Measurements from ENCODE around the gene CLTCL1.
A peak's percentile ranks its signal among the peaks of the same experiment; 100 is the strongest.

Gene CLTCL1

DNA sequence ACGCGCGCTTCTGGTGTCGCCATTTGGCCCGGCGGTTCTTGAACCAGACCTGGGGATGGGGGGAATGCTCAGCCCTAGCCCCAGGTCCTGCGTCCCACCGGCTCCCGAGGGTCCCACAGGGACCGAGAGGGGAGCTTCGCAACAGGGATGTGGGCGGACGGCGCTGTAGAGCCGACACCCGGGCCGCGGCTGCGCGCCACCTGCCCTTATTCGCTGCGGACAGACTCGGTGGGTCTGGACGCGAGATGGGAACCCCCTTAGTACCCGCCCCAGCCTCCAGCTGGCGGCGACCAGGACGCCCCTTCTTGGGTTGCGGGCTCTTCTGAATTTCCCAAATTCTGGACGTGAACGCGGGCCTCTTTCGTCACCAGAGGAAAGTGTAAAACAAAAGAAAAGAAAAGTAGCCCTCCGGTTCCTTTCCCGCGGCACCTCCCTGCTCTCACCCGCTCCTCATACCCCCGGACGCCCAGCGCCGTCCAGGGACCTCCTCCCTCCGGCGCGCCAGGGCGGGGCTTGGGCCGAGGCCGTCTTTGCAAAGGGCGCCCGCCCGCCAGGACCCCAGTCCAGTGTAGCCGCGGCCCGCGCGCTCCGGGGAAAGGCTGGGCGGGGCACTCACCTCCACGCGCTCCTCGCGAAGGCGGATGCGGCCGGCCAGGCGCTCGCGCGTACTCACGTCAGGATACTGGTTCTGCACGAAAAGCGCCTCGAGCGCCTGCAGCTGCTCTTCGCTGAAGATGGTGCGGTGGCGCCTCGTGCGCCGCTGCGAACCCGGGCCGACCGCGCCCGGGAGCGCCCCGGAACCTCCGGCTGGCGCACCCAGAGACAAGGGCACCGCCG lies 142.3 kb downstream of the CLTCL1 start:
- DNase-seq: peak; percentile 56

DNA sequence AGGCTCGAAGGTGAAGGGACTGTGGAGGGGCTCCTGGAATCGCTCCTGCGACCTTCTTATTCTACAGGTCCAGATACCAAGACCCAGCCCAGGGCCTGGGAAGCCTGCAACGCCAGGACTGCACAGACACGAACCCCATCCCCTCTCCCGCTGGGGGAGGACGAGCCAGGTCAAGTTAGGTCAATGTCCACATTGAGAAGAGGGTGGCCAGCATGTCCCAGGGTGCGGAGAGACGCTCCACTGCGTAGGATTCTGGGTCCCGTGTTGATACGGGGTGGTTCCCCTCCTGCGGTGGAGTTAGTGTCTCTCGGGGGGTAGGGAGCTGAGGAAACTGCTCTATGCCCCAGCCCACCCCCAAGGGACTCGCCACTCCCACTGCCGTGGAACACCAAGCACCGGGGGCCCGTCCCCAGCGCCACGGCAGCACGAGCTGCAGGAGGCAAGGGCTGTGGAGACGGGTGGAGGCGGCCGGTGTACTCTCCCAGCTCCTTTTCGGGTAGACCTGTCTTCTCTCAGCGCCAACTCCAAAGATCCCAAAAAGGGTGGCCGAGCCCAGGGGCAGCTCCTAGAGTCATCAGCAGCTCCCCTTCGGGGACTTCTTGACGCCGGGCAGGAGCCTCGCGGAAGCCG lies 143.0 kb downstream of the CLTCL1 start:
- DNase-seq: no peak

DNA sequence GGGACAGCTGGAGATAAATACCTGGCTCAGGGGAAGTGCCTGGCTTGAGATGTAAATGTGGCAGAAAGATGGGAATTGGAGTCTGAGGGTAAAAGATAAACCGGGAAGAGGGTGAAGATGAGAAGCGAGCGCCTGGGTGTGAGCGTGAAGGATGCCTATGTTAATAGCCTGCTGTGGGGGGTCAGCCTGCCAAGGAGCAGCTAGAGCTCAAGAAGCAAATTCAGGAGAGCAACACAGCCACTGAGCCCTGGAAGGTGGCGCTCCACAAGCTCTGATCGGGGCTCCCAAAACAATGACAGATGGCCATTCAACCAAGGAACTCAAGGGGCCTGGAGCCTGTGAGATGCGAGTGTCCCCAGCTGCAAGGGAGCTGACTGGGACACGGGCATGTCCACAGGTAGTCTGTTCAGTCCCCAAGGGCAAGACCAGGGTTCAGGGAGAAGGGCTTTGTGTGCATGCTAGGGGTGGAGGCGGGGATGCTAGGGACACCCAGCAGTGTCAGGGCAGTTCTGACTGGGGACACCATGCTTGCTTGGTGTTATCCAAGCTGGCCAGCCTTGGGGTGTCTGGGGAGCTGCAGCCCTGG lies 144.2 kb downstream of the CLTCL1 start:
- no peak for DNase-seq

DNA sequence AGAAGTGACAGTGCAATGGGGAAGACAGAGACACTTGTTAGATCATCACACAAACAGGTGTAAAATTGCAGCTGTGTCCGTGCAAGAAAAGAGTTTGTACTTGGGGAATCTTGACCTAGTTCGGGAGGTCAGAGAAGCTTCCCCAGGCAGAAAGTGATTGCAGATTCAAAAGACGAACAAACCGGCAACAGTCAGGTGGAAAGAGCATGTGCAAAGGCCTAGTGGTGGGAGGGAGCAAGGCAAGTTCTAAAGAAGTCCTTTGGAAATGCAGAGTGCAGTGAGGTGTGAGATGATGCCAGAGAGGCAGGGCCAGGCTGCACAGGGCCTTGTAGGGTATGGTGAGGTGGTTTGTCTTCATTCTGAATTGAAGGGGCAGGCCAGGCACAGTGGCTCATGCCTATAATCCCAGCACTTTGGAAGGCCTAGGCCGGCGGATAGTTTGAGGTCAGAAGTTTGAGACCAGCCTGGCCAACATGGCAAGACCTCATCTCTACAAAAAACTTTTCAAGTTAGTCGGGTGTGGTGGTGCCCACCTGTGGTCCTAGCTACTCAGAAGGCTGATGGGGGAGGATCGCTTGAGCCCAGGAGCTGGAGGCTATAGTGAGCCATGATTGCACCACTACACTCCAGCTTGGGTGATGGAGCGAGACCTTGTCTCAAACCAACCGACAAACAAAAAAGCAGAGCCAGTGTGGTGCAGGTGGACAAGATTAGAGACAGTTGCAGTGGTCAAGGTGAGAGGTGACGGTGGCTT lies 145.1 kb downstream of the CLTCL1 start:
- DNase-seq: no peak

DNA sequence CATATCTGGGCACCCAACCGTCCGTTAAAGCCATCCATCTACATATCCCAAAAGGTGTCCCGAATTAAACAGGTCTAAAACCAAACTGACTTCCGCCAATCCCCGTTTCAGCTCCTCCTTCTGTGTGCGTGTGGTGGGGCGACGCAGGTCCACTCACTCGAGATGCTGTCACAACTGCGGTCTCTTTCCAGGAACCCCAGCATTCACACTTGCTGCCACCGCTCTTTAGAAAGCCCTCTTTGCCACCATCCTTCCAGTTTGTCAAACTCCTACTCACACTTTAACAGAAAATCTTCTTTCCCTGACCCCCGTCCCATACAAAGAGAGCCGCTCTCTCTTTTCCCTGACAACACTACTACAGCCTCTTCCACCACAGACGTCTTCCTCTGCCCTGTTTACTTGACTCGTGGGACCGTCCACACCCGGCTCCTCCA lies 147.5 kb downstream of the CLTCL1 start:
- DNase-seq: no peak

DNA sequence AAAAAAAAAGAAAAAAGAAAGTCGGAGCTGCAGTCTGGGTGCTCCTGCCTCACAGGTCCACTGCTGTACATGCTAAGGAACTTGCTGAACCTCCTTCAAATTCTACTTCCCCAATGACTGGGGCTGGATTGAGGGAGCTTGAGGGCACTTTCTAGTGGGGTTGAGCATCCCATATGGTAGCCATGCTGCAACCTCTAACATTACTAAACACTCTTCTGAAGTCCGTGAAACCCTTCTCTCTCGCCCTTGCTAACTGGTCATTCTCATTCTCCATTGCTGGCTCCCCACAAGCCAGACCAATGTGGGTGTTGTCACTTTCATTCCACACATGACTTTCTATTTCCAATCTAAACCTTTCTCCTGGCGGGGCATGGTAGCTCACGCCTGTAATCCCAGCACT lies 148.3 kb downstream of the CLTCL1 start:
- no peak for DNase-seq

DNA sequence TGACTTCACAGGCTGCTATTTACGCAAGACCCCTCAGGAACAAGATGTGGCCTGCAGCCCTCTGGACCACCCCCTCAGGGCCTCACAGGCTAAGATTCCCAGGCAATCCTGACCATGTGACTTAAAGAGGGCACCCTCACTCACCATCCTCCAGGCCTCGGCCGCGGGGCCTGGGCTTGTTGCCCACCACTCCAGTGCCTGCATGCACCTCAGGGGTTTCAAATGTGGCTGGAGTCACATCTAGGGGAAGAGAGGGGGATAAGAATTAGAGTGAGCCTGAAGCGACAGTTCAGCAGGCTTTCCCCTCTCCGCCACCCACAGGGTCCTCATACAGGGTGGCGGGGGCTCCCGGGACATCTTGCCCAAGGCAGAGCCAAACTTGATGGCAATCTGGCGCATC lies 149.1 kb downstream of the CLTCL1 start:
- no peak for DNase-seq

DNA sequence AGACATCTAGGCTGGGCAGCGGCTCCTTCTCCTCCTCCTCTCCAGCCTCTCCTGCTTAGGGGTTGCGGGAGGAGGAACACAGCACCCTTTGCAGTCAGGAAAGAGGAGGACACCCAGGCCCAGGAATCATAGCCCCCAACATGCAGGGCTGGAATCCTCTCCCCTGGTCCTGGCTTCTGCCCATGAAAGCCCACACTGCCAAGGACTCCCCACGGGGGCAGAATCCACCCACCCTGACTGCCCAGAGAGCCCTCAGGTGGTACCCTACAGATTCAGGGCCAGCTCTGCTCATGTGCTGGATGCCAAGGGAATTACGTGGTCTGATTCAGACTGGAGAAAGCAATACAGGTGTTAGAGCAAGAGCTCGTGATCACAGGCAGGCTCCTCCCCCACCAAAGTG lies 151.5 kb downstream of the CLTCL1 start:
- DNase-seq: no peak

DNA sequence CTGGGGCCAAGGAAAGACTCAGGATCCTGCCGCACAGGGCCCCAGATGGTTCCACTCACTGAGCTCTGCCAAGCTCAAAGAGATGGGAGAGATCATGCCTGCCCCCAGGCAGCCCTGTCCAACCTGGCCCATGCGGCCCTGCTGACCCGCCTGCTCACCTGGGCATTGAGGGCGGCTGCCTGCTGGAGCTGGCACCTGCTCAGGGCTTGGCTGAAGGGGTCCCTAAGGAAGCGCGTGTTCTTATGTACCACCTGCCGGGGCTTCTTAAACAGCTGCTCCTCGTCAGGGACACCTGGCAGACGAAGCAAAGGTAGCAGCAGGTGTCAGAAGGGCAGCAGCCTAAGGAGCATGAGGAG lies 152.5 kb downstream of the CLTCL1 start:
- DNase-seq: no peak

DNA sequence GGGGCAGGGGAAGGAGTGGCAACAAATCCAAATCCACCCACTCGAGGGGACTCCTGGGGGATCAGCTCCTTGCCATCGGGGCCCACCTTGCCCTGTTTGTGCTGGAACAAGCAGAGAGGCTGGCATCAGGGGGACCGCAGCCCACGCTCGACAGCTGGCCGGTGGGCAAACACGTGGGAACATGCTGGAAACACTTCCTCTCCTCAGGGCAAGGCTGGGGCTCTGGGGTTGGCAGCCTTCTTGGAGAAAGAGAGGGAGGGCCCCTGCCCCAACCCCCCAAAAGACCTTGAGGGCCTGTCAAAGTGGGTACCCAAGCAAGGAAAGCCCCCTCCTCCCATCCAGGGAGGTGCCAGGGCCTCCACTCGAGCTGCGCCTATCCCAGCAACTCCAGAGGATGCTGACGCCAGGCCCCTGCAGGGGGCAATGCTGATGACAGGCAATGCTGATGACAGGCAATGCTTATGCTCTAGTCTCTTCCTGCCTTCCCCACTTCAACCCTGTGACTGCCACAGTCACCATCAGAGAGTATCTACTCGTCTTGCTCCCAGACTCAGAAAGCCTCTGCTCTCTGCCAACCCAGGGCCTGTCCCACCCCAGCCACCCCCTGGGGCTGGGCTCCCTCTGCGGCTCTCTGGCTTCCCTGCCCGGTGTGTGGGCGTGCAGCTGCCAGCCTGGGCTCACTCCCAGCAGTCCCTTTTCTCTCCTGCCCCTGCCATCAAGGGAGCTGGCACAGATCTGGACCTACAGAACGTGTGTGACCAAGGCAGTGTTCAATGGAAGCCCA lies 153.1 kb downstream of the CLTCL1 start:
- DNase-seq: no peak

DNA sequence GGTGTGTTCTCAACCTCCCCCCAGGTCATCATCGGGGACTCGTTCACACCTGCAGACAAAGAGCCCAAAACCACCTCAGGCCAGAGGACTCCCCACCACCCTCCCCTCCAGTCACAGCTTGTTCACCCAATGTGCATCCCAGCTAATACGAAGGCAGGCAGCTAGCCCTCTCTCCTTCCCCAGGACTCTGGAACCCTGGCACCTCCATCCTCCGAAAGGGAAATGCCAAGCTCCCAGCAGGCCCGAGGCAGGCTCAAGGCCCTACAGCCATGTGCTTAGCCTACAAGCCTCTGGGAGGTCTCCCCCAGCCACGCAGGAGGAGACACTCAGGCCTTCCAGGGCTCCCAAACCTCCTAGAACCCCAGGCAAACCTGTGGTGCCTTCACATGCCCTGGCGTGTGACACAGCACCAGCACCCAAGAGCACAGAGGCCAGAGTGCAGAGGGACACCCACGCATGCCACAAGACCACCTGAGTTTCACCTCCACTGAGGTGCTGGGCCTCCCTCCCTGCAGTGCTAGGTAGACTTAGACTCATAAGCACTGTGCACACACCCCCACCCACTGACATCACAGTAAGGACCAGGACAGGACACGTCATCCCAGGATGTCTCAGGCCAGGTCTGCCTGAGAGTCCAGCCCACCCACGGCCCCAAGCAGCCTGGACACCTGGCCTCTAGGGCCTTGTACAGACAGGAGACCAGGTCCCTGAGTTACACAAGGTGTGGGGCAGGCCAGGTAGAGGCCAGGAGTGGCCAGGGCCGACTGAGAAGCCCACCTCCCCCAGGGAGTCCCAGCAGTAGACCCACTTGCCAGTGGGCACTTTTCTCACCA lies 153.9 kb downstream of the CLTCL1 start:
- no peak for DNase-seq

DNA sequence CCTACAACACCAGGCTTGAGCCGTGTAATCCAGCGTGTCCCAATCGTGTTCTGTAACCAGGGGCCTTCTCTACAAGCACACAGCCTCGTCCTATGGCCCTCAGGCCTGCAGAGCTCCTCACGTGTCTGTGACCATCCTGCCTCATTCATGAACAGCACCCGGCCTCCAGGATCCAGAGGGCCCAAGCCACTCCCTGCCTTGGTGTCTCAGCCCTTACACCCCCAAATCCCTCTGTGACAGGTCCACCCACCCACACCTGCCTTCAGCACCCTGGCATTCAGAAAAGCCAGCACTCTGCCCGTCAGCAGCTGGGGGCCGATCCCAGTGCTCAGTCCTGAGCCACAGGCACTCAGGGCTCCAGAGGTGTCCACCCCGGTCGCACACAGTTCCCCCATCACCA lies 154.6 kb downstream of the CLTCL1 start:
- no peak for DNase-seq

DNA sequence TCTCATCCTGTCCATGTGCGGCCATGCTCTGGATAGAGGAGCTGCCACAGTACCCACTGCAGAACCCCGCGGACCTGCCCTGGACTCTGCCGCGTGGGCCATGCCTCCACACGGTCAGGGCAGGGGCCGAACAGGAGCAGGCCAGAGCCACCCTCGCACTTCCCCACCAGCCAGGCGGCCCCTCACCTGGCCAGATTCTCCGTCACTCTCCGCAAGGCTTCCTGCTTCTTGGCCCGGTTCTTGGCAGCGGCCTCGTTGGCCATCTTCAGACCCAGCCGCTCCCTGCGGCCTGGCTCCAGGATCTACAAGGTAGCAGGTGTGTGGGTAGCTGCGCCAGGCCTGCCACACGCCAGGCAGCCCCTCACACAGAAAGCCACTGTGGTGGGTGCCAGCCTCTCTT lies 156.6 kb downstream of the CLTCL1 start:
- no peak for DNase-seq

DNA sequence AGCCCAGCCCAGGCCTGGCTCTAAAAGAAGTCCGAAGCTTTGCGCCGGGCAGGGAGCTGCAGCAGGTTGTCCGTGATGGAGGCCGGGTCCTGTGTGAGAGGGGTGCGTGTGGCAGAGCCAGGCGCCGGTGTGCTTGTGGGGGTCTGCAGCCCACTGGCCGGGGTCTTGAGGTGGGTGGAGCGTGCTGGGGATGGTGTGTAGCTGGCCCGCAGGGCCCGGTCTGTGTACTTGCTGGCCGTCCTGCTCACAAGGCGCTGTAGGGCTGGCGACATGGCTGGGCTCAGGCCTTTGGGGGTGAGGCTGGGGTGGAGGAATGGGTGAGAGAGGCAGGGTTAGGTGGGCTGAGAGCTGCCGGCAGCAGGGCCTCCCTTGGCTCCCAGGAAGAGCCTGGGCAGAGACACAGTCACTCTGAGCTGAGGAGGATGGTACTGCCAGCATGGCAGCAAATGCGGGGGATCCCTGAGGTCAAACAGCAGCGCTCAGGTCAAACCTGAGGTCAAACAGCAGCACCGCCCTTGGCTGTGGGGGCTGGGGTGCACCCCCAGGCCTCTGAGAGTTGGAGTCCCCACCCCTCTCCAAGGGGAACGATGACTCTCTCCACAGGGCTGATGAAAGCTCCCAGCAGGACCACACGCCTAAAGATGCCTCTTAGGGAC lies 157.2 kb downstream of the CLTCL1 start:
- DNase-seq: no peak

DNA sequence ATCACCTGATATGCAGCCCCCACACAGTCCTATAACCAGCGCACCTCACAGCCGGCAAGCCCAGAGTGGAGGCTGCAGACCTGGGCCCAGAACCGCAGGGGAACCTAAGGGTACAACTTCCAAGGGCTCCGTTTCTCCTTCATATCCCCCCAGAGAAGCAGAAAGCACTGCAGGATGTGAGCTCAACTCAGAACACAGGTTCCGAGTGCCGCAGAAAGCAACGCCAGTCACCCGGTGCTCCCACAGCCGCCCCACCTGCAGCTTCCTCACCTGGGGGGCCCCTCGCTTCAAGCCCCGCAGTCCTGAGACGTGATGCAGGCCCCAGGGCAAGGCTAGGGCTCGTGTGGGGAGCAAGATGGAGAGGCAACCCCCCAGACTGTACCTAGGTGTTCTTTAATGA lies 158.0 kb downstream of the CLTCL1 start:
- DNase-seq: no peak

DNA sequence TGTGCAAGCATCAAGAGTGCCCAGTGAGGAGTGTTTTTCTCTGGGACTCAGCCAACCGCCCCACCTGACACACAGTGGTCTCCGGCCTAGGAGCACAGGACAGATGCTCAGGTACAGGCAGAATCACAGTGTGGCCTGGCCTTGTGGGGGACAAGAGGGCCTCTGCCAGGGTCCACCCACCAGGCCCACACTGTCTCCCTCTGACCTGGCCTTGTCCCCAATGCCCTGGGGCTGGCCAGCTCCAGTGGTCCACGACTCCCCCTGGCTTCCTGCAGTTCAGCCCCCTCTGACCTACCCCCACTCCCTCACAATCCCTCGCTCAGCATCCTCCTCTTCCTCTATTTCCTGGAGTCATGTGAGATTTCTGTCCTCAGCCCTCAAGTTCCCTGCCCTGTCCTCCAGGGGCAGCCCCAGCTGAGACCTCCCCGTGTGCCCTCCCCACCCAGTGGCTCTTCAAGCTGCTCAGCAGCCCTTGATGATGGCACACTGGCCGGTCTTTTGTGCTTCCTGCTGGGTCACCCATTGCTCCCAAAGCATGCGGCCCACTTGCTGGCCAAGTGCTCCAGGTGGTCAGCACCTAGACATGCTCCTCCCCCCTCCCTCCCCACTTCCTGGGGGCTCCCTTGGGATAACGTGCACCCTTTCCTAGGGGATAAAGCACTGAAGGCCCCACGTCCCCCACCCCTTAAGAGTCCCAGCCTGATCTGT lies 158.7 kb downstream of the CLTCL1 start:
- no peak for DNase-seq

DNA sequence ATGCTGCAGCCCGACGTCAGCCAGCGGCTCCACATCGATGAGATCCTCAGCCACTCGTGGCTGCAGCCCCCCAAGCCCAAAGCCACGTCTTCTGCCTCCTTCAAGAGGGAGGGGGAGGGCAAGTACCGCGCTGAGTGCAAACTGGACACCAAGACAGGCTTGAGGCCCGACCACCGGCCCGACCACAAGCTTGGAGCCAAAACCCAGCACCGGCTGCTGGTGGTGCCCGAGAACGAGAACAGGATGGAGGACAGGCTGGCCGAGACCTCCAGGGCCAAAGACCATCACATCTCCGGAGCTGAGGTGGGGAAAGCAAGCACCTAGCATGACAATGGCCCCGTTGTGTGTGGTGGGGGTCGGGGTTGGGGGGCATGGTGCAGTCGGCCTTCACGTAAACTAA lies 159.4 kb downstream of the CLTCL1 start:
- no peak for DNase-seq

DNA sequence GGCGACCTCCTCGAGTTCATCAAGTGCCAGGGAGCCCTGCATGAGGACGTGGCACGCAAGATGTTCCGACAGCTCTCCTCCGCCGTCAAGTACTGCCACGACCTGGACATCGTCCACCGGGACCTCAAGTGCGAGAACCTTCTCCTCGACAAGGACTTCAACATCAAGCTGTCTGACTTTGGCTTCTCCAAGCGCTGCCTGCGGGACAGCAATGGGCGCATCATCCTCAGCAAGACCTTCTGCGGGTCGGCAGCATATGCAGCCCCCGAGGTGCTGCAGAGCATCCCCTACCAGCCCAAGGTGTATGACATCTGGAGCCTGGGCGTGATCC lies 159.9 kb downstream of the CLTCL1 start:
- no peak for DNase-seq

DNA sequence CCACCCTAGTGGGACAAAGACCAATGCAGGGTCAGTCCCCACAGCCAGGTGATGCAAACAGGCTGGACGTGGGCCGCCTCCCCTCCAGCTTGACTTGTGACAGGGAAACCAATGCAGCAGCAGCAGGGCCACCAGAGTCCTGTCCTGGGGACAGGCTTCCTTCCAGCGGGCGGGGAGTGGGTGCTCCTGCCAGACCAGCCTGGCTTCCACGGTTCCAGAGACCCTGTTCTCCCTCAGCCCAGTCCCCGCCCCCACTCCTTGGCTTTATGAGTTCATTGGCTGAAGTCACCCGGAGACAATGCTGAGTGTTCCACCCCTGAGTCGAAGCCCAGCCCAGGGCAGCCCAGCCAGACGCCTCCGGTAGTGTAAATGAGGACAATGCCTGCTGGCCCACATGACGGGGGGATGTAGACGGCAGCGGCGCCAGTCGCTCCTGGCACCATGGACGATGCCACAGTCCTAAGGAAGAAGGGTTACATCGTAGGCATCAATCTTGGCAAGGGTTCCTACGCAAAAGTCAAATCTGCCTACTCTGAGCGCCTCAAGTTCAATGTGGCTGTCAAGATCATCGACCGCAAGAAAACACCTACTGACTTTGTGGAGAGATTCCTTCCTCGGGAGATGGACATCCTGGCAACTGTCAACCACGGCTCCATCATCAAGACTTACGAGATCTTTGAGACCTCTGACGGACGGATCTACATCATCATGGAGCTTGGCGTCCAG lies 160.4 kb downstream of the CLTCL1 start, which contains the start of gene TSSK2:
TSSK2 (plus strand) TSS at position 350 of the 726 bp plus-strand sequence; CDS start at position 442, 92 bp downstream.
- no peak for DNase-seq

DNA sequence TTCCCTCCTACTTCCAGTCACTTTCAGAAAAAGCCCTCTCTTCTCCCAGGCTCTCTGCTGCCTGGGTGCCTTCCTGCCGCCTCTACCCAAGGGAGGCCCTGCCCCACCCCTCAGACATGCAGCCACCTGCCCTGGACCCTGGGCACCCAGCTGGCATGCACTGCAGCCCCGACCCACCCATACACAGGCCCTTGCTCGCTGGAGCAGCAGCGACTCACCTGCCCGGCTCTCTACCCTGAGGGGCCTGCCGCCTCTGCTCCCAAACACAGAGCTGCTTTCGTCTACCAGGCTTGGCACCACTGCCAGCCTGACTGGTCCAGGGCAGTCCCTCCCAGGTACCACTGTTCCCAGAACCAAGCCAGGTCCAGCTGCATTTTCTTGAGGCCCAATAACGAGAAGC lies 161.6 kb downstream of the CLTCL1 start:
- no peak for DNase-seq

All from CD4-positive, alpha-beta T cell treated with Interleukin-6 for 4 hours (primary cell).